ENCODE results near the gene PTPRB. TPM values are rescaled to one million over a fixed set of nuclear protein-coding genes. Genes with fewer than 3 reads are reported as not detected.

Gene PTPRB
- total and polyA plus RNA-seq, 2 of the 8 experiments (the other 6 are each of a cell fraction or from before 2014, with no cell fraction given): 0.36 to 0.58 TPM

DNA sequence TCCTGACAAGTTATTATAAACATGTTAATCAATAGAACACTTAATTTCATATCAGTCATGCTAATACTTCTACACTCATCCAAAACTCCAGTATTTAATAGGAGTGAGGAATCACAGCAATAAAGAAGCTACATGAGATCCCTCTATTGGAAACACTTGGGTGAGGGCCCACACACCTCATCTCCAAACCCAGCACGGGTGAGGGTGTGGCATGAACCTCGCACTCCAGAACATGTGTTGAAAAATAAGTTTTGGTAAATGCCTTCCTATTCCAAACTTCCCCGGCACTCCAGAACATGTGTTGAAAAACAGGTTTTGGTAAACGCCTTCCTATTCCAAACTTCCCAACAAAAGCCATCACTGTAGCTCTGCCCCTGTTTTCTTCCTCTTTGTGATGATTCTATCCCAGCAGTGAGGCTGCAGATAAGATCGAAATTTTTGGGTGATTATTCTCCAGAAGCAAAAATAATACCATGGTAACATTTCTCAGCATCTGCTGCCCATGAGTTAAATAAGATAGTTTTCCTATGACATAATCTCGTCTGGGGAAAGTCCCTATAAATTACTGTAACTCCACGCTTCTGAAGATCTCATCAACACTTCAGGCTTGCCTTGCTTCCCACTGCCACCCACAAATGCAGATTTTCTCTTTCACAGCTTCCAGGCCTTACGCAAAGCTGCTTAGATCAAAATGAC is 24.4 kb upstream of the PTPRB start (continued):
- TF ChIP-seq, protein P1, sequence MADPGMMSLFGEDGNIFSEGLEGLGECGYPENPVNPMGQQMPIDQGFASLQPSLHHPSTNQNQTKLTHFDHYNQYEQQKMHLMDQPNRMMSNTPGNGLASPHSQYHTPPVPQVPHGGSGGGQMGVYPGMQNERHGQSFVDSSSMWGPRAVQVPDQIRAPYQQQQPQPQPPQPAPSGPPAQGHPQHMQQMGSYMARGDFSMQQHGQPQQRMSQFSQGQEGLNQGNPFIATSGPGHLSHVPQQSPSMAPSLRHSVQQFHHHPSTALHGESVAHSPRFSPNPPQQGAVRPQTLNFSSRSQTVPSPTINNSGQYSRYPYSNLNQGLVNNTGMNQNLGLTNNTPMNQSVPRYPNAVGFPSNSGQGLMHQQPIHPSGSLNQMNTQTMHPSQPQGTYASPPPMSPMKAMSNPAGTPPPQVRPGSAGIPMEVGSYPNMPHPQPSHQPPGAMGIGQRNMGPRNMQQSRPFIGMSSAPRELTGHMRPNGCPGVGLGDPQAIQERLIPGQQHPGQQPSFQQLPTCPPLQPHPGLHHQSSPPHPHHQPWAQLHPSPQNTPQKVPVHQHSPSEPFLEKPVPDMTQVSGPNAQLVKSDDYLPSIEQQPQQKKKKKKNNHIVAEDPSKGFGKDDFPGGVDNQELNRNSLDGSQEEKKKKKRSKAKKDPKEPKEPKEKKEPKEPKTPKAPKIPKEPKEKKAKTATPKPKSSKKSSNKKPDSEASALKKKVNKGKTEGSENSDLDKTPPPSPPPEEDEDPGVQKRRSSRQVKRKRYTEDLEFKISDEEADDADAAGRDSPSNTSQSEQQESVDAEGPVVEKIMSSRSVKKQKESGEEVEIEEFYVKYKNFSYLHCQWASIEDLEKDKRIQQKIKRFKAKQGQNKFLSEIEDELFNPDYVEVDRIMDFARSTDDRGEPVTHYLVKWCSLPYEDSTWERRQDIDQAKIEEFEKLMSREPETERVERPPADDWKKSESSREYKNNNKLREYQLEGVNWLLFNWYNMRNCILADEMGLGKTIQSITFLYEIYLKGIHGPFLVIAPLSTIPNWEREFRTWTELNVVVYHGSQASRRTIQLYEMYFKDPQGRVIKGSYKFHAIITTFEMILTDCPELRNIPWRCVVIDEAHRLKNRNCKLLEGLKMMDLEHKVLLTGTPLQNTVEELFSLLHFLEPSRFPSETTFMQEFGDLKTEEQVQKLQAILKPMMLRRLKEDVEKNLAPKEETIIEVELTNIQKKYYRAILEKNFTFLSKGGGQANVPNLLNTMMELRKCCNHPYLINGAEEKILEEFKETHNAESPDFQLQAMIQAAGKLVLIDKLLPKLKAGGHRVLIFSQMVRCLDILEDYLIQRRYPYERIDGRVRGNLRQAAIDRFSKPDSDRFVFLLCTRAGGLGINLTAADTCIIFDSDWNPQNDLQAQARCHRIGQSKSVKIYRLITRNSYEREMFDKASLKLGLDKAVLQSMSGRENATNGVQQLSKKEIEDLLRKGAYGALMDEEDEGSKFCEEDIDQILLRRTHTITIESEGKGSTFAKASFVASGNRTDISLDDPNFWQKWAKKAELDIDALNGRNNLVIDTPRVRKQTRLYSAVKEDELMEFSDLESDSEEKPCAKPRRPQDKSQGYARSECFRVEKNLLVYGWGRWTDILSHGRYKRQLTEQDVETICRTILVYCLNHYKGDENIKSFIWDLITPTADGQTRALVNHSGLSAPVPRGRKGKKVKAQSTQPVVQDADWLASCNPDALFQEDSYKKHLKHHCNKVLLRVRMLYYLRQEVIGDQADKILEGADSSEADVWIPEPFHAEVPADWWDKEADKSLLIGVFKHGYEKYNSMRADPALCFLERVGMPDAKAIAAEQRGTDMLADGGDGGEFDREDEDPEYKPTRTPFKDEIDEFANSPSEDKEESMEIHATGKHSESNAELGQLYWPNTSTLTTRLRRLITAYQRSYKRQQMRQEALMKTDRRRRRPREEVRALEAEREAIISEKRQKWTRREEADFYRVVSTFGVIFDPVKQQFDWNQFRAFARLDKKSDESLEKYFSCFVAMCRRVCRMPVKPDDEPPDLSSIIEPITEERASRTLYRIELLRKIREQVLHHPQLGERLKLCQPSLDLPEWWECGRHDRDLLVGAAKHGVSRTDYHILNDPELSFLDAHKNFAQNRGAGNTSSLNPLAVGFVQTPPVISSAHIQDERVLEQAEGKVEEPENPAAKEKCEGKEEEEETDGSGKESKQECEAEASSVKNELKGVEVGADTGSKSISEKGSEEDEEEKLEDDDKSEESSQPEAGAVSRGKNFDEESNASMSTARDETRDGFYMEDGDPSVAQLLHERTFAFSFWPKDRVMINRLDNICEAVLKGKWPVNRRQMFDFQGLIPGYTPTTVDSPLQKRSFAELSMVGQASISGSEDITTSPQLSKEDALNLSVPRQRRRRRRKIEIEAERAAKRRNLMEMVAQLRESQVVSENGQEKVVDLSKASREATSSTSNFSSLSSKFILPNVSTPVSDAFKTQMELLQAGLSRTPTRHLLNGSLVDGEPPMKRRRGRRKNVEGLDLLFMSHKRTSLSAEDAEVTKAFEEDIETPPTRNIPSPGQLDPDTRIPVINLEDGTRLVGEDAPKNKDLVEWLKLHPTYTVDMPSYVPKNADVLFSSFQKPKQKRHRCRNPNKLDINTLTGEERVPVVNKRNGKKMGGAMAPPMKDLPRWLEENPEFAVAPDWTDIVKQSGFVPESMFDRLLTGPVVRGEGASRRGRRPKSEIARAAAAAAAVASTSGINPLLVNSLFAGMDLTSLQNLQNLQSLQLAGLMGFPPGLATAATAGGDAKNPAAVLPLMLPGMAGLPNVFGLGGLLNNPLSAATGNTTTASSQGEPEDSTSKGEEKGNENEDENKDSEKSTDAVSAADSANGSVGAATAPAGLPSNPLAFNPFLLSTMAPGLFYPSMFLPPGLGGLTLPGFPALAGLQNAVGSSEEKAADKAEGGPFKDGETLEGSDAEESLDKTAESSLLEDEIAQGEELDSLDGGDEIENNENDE (IDR thresholded peaks at IDR 0.05; ENCODE audit: insufficient replicate concordance, low read length): no peak
- TF ChIP-seq POLR2AphosphoS5 (IDR thresholded peaks at IDR 0.05; ENCODE audit: low read depth, low read length) (no peak), CREB1 (IDR thresholded peaks at IDR 0.05) (no peak), CHD2 (IDR thresholded peaks at IDR 0.05; ENCODE audit: low read length) (no peak)
- TF ChIP-seq, protein P2, sequence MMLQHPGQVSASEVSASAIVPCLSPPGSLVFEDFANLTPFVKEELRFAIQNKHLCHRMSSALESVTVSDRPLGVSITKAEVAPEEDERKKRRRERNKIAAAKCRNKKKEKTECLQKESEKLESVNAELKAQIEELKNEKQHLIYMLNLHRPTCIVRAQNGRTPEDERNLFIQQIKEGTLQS (IDR thresholded peaks at IDR 0.05; ENCODE audit: insufficient read depth, low read depth, low read length): no peak

Data from H1 (cell line).